ENCODE data around the gene DUOX1.

- TF ChIP-seq EZH2 (IDR thresholded peaks at IDR 0.05; ENCODE audit: insufficient read depth, poor library complexity, severe bottlenecking) (no peak), EZH2phosphoT487 (IDR thresholded peaks at IDR 0.05; ENCODE audit: insufficient read depth, low read depth) (no peak)
Measured at GRCh38 chr15:45141386-45141785, 11.6 kb downstream of the DUOX1 start.

All from GM23248 (cell line).